HL-60/S4 treated with phorbol 12-myristate 13-acetate at 8.2 ng/mL for 4 days and 3 days (cell line): ENCODE results near the gene GLIPR2.
"Not testable (repeated sequence)": the region's sequence is repeated elsewhere in the genome, so short reads cannot be mapped to it uniquely, and the experiment has no call there.

Experiments used
- in situ Hi-C: fragments of 300-500 bp; cut with MboI; formaldehyde crosslinking; loops from 2 replicates; pipeline ENCODE4 v1.15.0; 2022; ENCODE audit warnings: low sequenced_read_pairs

Gene GLIPR2

GRCh38 chr9:36142510-36143244, 6.1 kb downstream of the GLIPR2 start:
- in situ Hi-C loops = no loop called here

- in situ Hi-C loops = no loop called here
Measured at GRCh38 chr9:36143245-36143641, 6.7 kb downstream of the GLIPR2 start.

- in situ Hi-C loops = no loop called here
Measured at GRCh38 chr9:36144309-36145232, 8.0 kb downstream of the GLIPR2 start.

GRCh38 chr9:36145970-36146369, 9.4 kb downstream of the GLIPR2 start:
- in situ Hi-C loops = no loop called here

DNA sequence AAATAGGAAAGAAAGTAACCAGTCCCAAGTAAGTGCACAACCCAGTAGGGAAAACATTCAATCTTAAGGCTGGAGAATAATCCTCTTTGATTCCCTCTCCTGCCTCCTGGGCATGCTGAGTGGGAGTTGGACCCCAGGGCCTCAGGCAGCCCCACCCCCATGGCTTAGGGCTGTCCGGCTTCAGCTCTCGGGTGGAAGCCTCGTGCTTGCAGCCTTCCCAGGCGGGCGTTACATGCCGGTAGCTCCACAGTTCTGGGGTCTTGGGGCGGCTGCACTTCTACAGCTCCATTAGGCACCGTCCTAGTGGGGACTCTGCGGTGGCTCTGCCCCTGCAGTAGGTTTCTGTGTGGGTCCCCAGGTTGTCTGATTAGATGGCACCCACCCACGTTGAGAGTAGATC, 10.1 kb downstream of the GLIPR2 start:
- in situ Hi-C loops = no loop called here

GRCh38 chr9:36147441-36148175, 11.1 kb downstream of the GLIPR2 start:
- in situ Hi-C loops = no loop called here

DNA sequence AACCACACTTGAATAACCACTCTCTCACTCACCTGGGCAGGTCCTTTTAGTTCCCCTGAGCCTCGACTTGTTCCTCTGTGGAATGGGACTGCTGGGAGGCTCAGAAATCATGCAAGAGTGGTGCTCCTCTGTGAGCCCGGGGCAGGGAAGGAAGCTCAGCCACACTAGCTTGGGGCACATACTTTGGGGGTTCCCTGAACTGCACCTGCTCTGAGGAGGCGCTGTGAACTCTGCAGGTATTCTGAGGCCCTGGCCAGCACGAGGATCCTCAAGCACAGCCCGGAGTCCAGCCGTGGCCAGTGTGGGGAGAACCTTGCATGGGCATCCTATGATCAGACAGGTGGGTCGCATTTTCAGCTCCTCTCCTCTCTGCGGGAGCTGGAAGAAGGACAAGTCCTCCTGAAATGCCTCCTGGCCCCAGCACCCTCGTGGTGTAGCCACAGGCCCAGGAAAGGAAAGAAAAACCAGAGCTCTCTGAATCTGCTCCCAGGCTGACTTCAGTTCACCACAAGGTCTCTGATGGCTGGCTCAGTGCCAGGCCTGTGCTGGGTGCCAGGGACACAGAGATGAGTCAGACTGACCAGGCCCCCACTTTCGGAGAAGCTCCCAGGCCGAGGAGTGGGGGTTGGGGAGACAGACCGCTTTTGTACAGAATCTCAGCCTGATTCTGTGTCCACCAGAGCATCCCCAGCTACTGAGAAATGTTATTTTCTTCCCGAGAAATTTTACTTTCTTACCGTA, 11.9 kb downstream of the GLIPR2 start:
- in situ Hi-C loops = no loop called here

- in situ Hi-C loops = no loop called here
Measured at GRCh38 chr9:36149197-36149596, 12.7 kb downstream of the GLIPR2 start.

- in situ Hi-C loops = no loop called here
Measured at GRCh38 chr9:36150574-36151315, 14.2 kb downstream of the GLIPR2 start.

DNA sequence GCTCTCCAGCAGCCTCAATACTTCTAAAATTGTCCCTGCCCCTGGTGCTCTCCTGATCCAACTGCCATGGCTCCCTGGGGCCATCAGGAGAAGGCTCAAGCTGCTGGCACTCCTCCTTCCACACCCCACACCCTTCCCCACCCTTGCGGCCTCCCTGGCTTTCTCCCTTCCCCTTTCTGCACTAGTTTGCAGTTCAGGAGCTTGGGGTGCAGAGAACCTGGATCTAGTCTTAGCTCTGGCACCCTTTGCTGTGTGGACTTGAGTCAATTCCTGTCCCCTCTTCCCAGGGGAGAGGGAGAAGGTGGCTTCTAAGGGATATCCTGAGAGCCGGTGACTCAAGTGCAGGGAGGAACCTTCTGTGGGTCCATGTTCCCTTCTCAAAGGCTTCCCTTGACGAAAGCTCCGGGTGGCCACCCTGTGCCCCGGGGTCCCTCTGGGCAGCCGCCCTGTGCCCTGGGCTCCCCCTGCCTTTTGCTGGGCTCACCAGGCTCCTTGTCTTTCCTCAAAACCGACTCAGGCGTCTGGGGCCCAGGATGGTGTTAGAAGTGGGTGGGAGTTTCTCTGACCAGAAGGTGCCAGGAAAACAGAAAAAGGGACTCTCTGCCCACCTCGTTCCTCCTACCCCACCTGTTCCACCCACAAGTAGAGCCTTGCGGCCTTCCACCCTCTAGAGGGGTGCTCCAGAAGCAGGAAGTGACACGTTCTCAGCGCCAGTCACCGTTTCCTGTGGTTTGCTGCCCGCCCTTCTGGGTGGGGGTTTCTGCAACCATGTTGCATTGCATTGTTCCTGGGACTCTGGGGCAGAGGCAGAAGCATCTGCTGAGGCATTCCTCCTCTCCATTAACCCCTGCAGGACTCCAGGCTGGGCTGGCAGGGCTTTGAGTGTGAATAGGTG, 15.0 kb downstream of the GLIPR2 start:
- in situ Hi-C loops = no loop called here

DNA sequence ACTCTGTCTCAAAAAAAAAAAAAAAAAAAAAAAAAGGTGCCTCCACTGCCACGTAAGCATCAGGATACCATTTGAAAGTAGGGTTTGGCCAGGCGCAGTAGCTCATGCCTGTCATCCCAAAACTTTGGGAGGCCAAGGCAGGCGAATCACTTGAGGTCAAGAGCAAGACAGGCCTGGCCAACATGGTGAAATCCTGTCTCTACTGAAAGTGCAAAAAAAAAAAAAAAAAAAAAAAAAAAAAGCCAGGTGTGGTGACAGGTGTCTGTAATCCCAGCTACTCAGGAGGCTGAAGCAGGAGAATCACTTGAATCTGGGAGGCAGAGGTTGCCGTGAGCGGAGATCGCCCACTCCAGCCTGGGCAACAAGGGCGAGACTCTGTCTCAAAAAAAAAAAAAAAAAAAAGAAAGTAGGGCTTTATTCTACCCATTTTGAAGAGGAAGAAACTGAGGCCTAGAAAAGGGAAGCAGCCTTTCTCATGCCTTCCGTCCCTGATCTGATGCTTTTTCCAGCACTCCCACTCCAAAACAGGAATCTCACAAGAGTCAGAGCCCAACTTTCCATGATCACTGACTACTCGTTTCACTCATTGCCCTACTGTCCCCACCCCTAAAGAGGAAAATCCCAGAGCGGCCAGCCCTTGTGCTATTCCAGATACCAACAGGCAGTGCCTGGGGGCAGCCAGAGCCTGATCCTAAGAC, 16.4 kb downstream of the GLIPR2 start:
- in situ Hi-C loops = no loop called here

DNA sequence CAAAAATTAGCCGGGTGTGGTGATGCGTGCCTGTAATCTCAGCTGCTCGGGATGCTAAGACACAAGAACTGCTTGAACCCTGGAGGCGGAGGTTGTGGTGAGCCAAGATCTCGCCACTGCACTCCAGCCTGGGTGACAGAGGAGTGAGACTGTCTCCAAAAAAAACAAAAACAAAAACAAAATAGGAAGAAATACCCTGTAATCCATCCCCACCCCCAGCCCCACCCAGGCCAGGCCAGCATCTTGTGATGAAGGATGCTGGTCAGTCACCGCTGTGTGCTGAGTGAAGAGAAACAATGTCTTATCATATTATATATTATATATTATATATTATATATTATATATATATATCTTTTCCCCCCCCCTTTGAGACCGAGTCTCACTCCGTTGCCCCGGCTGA, 17.2 kb downstream of the GLIPR2 start:
- in situ Hi-C loops = no loop called here

DNA sequence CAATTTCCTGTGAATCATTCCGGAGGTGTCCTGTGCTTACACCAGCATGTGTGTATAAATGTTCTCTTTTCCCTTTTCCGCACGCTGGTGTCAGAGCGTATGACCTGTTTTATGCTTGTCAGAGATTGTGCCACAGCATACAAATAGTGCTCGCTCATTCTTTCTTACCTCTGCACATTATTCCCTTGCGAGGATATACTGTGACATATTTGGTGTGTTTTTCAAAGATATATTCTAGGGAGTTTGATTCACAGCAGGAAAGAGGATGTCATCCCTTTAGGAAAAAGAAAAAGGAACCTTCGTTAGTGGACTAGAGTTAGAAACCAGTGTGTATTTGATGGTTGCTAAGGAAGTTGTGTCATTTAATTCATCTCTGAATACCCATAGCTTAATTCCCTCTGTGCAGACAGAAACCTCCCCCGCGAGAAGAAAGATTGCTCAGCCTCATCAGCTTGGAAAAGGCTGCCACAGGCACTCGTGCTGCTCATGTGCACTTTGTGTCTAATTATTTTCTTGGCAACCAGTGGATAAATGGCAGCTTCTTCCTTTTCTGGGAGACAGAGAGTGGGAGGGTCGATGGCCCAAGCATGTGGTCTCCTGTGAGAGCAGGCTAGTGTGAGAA, 17.9 kb downstream of the GLIPR2 start:
- in situ Hi-C loops = no loop called here

- in situ Hi-C loops = no loop called here
Measured at GRCh38 chr9:36156116-36156515, 19.6 kb downstream of the GLIPR2 start.

- in situ Hi-C loops = no loop called here
Measured at GRCh38 chr9:36158122-36158521, 21.6 kb downstream of the GLIPR2 start.

DNA sequence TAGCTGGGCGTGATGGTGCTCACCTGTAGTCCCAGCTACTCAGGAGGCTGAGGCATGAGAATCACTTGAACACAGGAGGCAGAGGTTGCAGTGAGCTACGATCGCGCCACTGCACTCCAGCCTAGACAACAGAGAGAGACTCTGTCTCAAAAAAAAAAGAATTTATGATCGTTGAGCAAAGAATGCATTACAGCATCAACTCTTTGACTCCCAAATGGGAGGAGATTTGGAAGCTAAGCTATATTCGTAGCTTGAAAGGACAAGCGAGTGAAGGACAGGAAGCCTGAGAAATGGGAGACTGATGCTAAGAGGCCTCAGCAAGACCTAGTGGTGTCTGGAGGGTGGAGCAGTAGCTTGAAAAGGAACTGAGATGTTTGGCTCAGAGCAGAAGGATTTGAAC, 22.4 kb downstream of the GLIPR2 start:
- in situ Hi-C loops = no loop called here

- in situ Hi-C loops = not testable (repeated sequence)
Measured at GRCh38 chr9:36159509-36159908, 23.0 kb downstream of the GLIPR2 start.

- in situ Hi-C loops = loop anchor here (10.0 kb wide), 1 partner anchor 55 kb away; no protein-coding TSS in a partner anchor
Measured at GRCh38 chr9:36160126-36160525, 23.6 kb downstream of the GLIPR2 start.
